ENCODE measurements around the gene LTB4R. TPM values are rescaled to one million over a fixed set of nuclear protein-coding genes. Genes with fewer than 3 reads are reported as not detected.

LTB4R gene
- polyA plus RNA-seq, 4 donors: 2.1 to 6.5 (median 4.9) TPM

GRCh38 chr14:24366413-24366720, 55.1 kb downstream of the LTB4R start:
- no peak for DNase-seq (ENCODE audit: low read depth in 4 of 4, low spot score in 3 of 4)

- DNase-seq (ENCODE audit: low read depth in 4 of 4, low spot score in 3 of 4): peak; percentile 91 to 99 (median 96)
Measured at GRCh38 chr14:24366721-24367513, 55.6 kb downstream of the LTB4R start.

Other genes starting within 250 kb of the LTB4R start
- not detected for gene CPNE6, start 239.9 kb upstream of the LTB4R start, polyA plus RNA-seq (ENCODE audit: insufficient read length in 4 of 4)
- 10 to 100 TPM in 3 of 4 donors, 1 to 10 TPM in 1; 7.7 to 31.0 (median 24.0) TPM for gene PCK2, start 217.2 kb upstream of the LTB4R start, polyA plus RNA-seq (ENCODE audit: insufficient read length in 4 of 4)
- 10 to 100 TPM; 41.2 to 90.6 (median 73.0) TPM for gene DCAF11, start 196.7 kb upstream of the LTB4R start, polyA plus RNA-seq (ENCODE audit: insufficient read length in 4 of 4)
- gene NRL, start 196.6 kb upstream of the LTB4R start, polyA plus RNA-seq (ENCODE audit: insufficient read length in 4 of 4): 1 to 10 TPM in 3 of 4 donors, under 1 TPM in 1; 0.59 to 4.1 (median 2.1) TPM
- gene FITM1, start 180.8 kb upstream of the LTB4R start, polyA plus RNA-seq (ENCODE audit: insufficient read length in 4 of 4): 1 to 10 TPM in 1 of 4 donors, under 1 TPM in 3; 0.55 to 1.6 (median 0.79) TPM
- gene PSME1, start 175.3 kb upstream of the LTB4R start, polyA plus RNA-seq (ENCODE audit: insufficient read length in 4 of 4): 100 to 1,000 TPM; 131 to 226 (median 197) TPM
- gene EMC9, start 169.9 kb upstream of the LTB4R start, polyA plus RNA-seq (ENCODE audit: insufficient read length in 4 of 4): 10 to 100 TPM in 3 of 4 donors, 1 to 10 TPM in 1; 9.7 to 21.4 (median 19.4) TPM
- gene PSME2, start 164.9 kb upstream of the LTB4R start, polyA plus RNA-seq (ENCODE audit: insufficient read length in 4 of 4): 100 to 1,000 TPM; 134 to 185 (median 166) TPM
- gene RNF31, start 164.0 kb upstream of the LTB4R start, polyA plus RNA-seq (ENCODE audit: insufficient read length in 4 of 4): 10 to 100 TPM; 44.8 to 59.8 (median 47.4) TPM
- gene IRF9, start 150.2 kb upstream of the LTB4R start, polyA plus RNA-seq (ENCODE audit: insufficient read length in 4 of 4): 10 to 100 TPM; 46.1 to 68.1 (median 57.0) TPM
- 100 to 1,000 TPM in 1 of 4 donors, 10 to 100 TPM in 3; 28.0 to 100 (median 57.9) TPM for gene REC8, start 139.4 kb upstream of the LTB4R start, polyA plus RNA-seq (ENCODE audit: insufficient read length in 4 of 4)
- 10 to 100 TPM; 19.8 to 39.5 (median 31.0) TPM for gene IPO4, start 122.7 kb upstream of the LTB4R start, polyA plus RNA-seq (ENCODE audit: insufficient read length in 4 of 4)
- 10 to 100 TPM; 32.9 to 43.7 (median 35.4) TPM for gene TM9SF1, start 116.1 kb upstream of the LTB4R start, polyA plus RNA-seq (ENCODE audit: insufficient read length in 4 of 4)
- 10 to 100 TPM in 1 of 4 donors, 1 to 10 TPM in 3; 4.2 to 12.0 (median 5.6) TPM for gene TSSK4, start 105.8 kb upstream of the LTB4R start, polyA plus RNA-seq (ENCODE audit: insufficient read length in 4 of 4)
- gene CHMP4A, start 98.0 kb upstream of the LTB4R start, polyA plus RNA-seq (ENCODE audit: insufficient read length in 4 of 4): 10 to 100 TPM; 27.8 to 58.4 (median 52.0) TPM
- 10 to 100 TPM in 3 of 4 donors, 1 to 10 TPM in 1; 8.3 to 16.9 (median 11.3) TPM for gene MDP1, start 95.4 kb upstream of the LTB4R start, polyA plus RNA-seq (ENCODE audit: insufficient read length in 4 of 4)
- 100 to 1,000 TPM; 189 to 230 (median 217) TPM for gene NEDD8, start 79.1 kb upstream of the LTB4R start, polyA plus RNA-seq (ENCODE audit: insufficient read length in 4 of 4)
- gene GMPR2, start 78.6 kb upstream of the LTB4R start, polyA plus RNA-seq (ENCODE audit: insufficient read length in 4 of 4): 100 to 1,000 TPM in 3 of 4 donors, 10 to 100 TPM in 1; 65.6 to 124 (median 117) TPM
- gene TINF2, start 68.9 kb upstream of the LTB4R start, polyA plus RNA-seq (ENCODE audit: insufficient read length in 4 of 4): 10 to 100 TPM; 57.3 to 62.1 (median 60.1) TPM
- gene TGM1, start 48.3 kb upstream of the LTB4R start, polyA plus RNA-seq (ENCODE audit: insufficient read length in 4 of 4): 1 to 10 TPM; 1.6 to 6.6 (median 2.6) TPM
- gene RABGGTA, start 39.9 kb upstream of the LTB4R start, polyA plus RNA-seq (ENCODE audit: insufficient read length in 4 of 4): 10 to 100 TPM; 19.4 to 28.6 (median 20.3) TPM
- gene DHRS1, start 11.7 kb upstream of the LTB4R start, polyA plus RNA-seq (ENCODE audit: insufficient read length in 4 of 4): 10 to 100 TPM; 27.8 to 54.8 (median 43.2) TPM
- gene NOP9, start 11.7 kb upstream of the LTB4R start, polyA plus RNA-seq (ENCODE audit: insufficient read length in 4 of 4): 10 to 100 TPM; 20.0 to 27.0 (median 25.4) TPM
- gene CIDEB, start 3.5 kb upstream of the LTB4R start, polyA plus RNA-seq (ENCODE audit: insufficient read length in 4 of 4): 10 to 100 TPM; 20.2 to 28.4 (median 24.5) TPM
- 1 to 10 TPM; 1.7 to 4.4 (median 3.0) TPM for gene LTB4R2, start 1.4 kb upstream of the LTB4R start, polyA plus RNA-seq (ENCODE audit: insufficient read length in 4 of 4)
- 10 to 100 TPM in 3 of 4 donors, 1 to 10 TPM in 1; 8.4 to 23.3 (median 20.0) TPM for gene ADCY4, start 23.6 kb downstream of the LTB4R start, polyA plus RNA-seq (ENCODE audit: insufficient read length in 4 of 4)
- 1 to 10 TPM; 2.3 to 4.3 (median 3.8) TPM for gene RIPK3, start 28.5 kb downstream of the LTB4R start, polyA plus RNA-seq (ENCODE audit: insufficient read length in 4 of 4)
- gene NFATC4, start 56.7 kb downstream of the LTB4R start, polyA plus RNA-seq (ENCODE audit: insufficient read length in 4 of 4): 100 to 1,000 TPM in 1 of 4 donors, 10 to 100 TPM in 3; 52.5 to 151 (median 78.2) TPM
- gene NYNRIN, start 87.5 kb downstream of the LTB4R start, polyA plus RNA-seq (ENCODE audit: insufficient read length in 4 of 4): 10 to 100 TPM; 46.0 to 95.5 (median 49.4) TPM
- 1 to 10 TPM; 2.2 to 4.7 (median 2.6) TPM for gene CBLN3, start 118.2 kb downstream of the LTB4R start, polyA plus RNA-seq (ENCODE audit: insufficient read length in 4 of 4)
- 10 to 100 TPM; 35.8 to 50.0 (median 40.5) TPM for gene KHNYN, start 118.5 kb downstream of the LTB4R start, polyA plus RNA-seq (ENCODE audit: insufficient read length in 4 of 4)
- gene SDR39U1, start 131.3 kb downstream of the LTB4R start, polyA plus RNA-seq (ENCODE audit: insufficient read length in 4 of 4): 10 to 100 TPM; 37.9 to 82.1 (median 52.3) TPM
- under 1 TPM; 0.16 to 0.58 (median 0.34) TPM for gene CMA1, start 196.8 kb downstream of the LTB4R start, polyA plus RNA-seq (ENCODE audit: insufficient read length in 4 of 4)